Activated naive CD4-positive, alpha-beta T cell treated with anti-CD3 and anti-CD28 coated beads, Interleukin-2, amount 50 U/mL, for 16 hours (primary cell): Measurements from ENCODE around the gene KLHDC8A.
"Not testable (repeated sequence)": the region's sequence is repeated elsewhere in the genome, so short reads cannot be mapped to it uniquely, and the experiment has no call there.

Source experiments
- DNase-seq: peaks from one replicate; pipeline ENCODE4 v3.0.0-alpha.2; 2020

The KLHDC8A gene, protein sequence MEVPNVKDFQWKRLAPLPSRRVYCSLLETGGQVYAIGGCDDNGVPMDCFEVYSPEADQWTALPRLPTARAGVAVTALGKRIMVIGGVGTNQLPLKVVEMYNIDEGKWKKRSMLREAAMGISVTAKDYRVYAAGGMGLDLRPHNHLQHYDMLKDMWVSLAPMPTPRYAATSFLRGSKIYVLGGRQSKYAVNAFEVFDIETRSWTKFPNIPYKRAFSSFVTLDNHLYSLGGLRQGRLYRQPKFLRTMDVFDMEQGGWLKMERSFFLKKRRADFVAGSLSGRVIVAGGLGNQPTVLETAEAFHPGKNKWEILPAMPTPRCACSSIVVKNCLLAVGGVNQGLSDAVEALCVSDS

DNA sequence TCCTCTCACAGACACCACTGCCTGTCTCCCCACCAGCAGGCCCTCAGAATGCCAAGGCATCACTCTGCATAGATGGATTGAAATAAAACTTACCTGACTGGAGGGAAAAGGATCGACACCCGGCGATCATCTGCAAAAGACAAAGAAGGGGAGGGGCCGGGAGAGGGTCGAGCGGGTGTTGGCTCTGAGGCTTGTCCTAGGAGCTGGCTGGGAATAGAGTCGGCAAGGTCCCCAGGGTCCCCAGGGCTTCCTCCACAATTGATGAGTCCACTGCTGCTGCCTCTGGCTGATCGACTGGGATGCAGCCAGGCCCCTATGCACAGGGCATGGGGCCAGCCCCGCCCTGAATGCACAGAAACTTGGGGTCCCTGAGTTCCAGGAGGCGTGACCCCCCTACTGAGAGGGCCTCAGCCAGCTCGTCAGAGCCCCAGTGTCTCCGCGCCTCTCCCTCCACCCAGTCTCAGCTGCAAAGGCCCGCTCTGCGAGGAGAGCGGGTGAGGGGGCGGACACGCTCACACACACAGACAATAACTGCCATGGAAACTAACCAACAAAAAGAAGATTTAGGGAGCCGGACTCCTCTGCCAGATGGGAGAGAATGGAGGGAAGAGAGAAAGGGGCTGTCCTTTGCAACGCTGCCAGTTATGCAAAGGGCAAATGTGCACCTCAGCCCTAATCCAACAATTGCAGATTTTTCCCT, at the start of gene KLHDC8A:
KLHDC8A (minus strand) TSS at position 483 of the 700 bp plus-strand sequence. CDS start 13,318 bp downstream, outside the sequence.
- DNase-seq = no peak

DNA sequence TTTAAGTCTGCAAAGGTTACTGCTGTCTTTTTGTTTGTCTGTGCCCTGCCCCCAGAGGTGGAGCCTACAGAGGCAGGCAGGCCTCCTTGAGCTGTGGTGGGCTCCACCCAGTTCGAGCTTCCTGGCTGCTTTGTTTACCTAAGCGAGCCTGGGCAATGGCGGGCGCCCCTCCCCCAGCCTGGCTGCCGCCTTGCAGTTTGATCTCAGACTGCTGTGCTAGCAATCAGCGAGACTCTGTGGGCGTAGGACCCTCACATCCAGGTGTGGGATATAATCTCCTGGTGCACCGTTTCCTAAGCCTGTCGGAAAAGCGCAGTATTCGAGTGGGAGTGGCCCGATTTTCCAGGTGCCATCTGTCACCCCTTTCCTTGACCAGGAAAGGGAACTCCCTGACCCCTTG, 49.5 kb upstream of the KLHDC8A start:
- DNase-seq = not testable (repeated sequence)

DNA sequence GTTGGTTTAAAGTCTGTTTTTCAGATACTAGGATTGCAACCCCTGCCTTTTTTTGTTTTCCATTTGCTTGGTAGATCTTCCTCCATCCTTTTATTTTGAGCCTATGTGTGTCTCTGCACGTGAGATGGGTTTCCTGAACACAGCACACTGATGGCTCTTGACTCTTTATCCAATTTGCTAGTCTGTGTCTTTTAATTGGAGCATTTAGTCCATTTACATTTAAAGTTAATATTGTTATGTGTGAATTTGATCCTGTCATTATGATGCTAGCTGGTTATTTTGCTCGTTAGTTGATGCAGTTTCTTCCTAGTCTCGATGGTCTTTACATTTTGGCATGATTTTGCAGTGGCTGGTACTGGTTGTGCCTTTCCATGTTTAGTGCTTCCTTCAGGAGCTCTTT, 47.8 kb upstream of the KLHDC8A start:
- DNase-seq = not testable (repeated sequence)

GRCh38 chr1:205398586-205398985, 41.9 kb upstream of the KLHDC8A start:
- no peak for DNase-seq

DNA sequence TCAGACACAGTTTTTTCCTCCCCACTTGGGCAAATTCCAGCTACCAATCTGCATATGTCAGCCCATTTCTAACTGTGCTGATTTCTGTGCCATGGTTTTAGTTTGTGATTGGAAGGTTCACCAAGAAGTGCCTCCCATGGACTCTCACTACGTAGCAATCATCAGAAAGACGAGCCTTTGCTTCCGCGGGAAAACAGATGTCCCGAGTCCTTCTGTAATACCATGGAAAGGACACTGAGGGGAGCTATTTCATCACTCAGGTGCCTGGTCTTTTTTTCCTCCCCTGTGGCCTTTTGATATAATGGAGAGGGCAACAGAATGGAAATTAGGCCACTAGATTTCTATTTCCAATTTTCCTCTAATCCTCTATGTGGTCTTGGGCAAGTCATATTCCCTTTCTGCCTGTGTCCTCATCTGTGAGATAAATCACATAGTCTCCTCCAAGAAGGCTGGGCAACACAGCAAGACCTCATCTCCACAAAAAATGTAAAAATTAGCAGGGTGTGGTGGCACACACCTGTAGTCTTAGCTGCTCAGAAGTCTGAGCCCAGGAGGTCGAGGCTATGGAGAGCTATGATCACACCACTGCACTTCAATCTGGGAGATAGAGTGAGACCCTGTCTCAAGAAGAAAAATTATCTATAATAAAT, 40.4 kb upstream of the KLHDC8A start:
- DNase-seq = no peak

DNA sequence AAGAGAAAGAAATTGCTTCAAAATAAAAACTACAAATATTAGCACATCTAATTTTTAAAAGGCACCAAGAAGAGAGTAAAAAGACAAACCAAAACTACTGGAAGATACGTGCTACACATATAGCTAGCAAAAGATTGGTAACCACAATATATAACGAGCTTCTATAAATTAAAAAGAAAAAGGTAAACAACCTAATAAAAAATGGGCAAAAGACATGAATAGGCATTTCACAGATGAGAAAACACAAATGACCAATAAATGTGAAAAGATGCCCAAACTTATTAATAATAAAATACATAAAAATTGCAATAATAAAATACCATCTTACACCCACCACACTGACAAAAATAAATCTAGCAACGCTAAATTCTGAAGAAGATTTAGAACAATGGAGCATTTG, 38.9 kb upstream of the KLHDC8A start:
- no peak for DNase-seq

DNA sequence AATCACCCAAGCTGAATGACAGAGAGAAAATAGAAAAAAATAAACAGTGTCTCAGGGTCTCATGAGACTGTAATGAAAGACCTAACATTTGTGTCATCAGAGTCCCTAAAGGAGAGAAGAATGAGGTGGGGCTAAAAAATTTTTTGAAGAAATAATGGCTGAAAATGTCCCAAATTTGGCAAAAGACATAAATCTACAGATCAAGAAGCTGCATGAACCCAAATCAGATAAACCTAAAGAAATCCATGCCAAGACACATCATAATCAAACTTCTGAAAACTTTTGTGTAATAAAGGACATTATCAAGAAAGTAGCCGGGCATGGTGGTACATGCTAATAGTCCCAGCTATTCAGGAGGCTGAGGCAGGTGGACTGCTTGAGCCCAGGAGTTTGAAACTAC, 35.9 kb upstream of the KLHDC8A start:
- no peak for DNase-seq

- DNase-seq = no peak
Measured at GRCh38 chr1:205391386-205391785, 34.7 kb upstream of the KLHDC8A start.

GRCh38 chr1:205387845-205388244, 31.1 kb upstream of the KLHDC8A start:
- no peak for DNase-seq

DNA sequence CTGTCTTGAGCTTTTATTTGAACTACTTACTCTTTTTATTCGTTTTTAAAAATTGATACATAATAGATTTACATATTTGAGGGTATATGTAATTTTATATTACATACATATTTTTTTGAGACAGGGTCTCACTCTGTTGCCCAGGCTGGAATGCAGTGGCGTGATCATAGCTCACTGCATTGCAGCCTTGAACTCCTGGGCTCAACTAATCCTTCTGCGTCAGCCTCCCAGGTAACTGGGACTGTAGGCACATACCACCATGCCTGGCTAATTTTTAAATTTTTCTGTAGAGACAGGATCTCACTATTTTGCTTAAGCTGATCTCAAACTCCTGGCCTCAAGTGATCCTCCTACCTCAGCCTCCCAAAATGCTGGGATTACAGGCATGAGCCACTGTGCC, 26.3 kb upstream of the KLHDC8A start:
- not testable (repeated sequence) for DNase-seq

DNA sequence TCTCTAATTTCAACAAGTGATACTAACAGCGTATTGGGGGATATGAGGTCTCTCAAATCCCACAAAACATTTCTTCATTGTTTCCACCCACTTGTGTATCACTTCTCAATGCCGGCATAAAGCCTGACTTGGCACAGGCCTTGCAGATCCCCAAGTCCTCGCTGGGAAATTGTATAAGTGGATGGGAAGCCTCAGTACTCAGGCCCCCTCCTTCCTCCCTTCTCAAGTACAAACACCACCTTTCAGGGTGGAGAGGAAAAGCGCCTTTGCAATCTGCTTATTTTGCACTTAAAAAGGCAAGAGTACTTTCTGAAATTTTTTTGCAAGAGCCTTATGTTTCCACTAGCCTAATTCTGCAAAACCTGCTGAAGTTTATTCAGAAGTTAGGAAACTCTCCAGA, 25.8 kb upstream of the KLHDC8A start:
- no peak for DNase-seq

DNA sequence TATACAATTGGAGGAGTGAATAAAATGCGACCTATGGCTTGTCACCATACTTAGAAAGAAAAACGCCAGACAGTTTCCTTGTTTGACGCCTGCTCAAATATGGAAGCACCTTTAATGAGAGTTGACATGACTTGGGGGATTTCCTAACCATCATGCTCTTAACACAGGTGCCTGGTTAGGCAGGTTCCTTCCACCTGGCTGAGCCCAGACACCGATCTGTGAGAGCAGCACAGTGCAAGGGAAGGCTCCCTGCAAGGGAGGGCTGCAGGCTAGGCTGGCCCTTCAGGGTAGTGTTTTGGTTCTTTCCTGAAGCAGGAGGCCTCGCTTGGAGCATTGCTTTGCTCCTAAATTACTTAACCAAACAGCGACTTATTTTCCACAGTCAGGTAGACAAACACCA, 24.6 kb upstream of the KLHDC8A start:
- no peak for DNase-seq

- DNase-seq = no peak
Measured at GRCh38 chr1:205380882-205381281, 24.2 kb upstream of the KLHDC8A start.

GRCh38 chr1:205379056-205379455, 22.3 kb upstream of the KLHDC8A start:
- no peak for DNase-seq

- DNase-seq = no peak
Measured at GRCh38 chr1:205377355-205377754, 20.6 kb upstream of the KLHDC8A start.

- no peak for DNase-seq
Measured at GRCh38 chr1:205376739-205377138, 20.0 kb upstream of the KLHDC8A start.

DNA sequence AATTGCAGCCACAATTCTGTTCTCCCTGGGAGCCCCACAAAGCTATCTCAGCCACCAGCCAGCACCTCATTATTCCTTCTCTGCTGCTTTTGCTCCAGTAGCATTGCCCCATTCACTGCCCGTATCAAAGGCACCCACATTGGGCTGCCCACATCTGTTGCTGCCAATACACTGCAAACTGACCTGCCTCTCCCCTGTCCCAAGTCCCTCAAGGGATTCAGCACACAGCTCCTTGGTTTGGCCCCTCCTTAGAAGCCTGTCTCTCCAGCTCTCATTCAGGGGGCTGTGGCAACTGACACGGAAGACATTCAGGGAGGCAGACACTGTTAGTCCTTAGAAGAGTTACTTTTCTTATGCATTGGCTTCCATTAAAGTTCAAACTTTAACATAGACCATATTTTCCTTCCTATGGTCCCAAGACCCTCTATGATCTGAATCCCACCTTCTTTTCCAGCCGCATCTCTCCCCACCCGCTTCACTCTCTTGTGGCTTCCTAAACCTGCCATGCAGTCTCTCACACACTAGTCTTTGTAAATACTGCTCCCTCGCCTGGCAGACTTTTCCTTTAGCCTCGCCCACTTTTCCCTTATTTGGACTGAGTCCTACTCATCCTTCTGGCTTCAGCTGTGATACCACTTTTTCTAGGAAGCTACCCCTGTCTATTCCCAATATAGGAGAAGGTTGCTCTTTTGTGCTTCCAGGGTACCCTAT, 19.3 kb upstream of the KLHDC8A start:
- DNase-seq = no peak

GRCh38 chr1:205374210-205375078, 17.7 kb upstream of the KLHDC8A start:
- no peak for DNase-seq

- no peak for DNase-seq
Measured at GRCh38 chr1:205373798-205374175, 17.1 kb upstream of the KLHDC8A start.

DNA sequence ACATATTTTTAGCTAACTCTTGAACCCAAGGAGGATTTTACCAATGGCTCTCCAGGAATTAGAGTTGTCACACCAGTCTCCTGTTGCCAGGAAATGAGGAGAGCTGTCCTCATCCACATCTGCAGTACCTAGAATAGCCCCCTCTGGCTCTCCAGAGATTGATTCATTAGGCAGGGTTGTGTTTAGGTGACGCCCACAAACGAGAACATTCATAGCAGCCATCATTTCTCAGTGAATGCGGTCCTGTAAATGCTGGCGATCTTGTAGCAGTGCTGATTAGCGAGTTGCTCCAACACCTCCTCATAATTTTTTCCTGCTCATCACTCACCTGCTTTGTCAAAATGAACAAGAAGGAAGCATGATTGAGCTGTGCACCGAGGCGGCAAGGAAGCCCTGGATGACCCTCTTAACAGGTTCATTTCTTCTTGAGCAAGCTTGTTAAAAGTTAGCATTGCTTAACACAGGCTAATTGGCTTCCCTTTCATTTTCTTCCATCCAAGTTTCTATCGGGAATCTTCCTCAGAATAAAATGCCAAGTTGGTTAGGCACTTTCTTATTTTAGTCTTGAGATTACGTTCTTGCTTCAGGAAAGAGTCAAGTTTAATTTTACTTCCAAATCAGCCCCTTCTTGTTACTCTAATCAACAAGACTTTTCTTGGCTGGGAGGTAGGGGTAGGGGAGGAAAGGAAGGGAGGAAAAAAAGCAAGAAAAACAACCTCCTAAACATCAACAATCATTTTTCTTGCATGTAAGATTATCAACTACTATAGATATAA, 16.5 kb upstream of the KLHDC8A start:
- no peak for DNase-seq

GRCh38 chr1:205371871-205372660, 15.3 kb upstream of the KLHDC8A start:
- DNase-seq = no peak
